ENCODE measurements around the gene AACS. TPM values are rescaled to one million over a fixed set of nuclear protein-coding genes. Genes with fewer than 3 reads are reported as not detected.
A peak's percentile ranks its signal among the peaks of the same experiment; 100 is the strongest.

Gene AACS
- polyA plus RNA-seq, 3 donors, result 4.7 to 7.9 (median 5.1) TPM

DNA sequence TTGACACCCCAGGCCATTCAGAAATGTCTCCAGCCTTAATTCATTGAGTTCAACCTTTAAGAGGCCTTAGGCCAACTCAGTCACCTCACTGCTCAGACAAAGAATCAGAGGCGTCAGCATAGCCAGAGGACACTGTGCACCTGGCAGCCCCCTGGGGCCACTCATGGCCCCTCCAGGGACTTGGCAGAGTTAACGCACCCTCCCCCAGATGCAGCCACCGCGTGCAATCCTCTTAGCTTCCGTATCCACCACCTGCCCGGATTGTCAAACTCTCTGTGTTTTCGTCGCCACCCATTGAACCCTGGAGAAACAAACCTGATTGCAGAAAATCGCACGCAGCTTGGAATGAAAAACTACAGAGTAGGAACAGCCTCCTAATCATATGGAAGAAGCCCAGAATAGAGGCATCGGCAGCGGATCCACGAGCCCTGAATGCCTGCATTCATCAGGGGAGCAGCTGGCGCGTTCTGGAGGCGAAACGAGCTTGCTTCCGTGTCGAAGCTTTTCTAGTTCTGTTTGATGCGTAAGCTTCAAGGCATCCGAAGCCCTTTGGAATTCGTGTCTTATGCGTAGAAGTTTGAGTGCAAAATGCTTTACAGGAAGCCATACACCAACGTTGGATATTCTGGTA is 49.4 kb upstream of the AACS start:
- no peak for DNase-seq
- intact Hi-C loops (cut with micrococcal nuclease), result no loop called here
- H3K9ac ChIP-seq (ENCODE audit: insufficient read depth, low read length, poor library complexity, severe bottlenecking), result no peak overlapping the region
- H3K27ac ChIP-seq (ENCODE audit: low read depth in 1 of 2, low read length in 2 of 2), result no peak overlapping the region
- Mint-ChIP-seq H3K4me1 (peaks cover 5% of the 10 kb centered on the region), H3K4me3 (no peak overlapping the region), H3K9me3 (peaks cover 0 to 2% (median 0%) of the 10 kb centered on the region in 7 donors), H3K27me3 (ENCODE audit: low read depth in 3 of 3) (no peaks in the 10 kb centered on the region), H3K36me3 (peaks cover 55 to 72% of the 10 kb centered on the region in 2 donors), H3K27ac (peak overlapping the region in 3 of 7 donors; percentile 29 to 76 (median 59))
- TF ChIP-seq, protein P1, sequence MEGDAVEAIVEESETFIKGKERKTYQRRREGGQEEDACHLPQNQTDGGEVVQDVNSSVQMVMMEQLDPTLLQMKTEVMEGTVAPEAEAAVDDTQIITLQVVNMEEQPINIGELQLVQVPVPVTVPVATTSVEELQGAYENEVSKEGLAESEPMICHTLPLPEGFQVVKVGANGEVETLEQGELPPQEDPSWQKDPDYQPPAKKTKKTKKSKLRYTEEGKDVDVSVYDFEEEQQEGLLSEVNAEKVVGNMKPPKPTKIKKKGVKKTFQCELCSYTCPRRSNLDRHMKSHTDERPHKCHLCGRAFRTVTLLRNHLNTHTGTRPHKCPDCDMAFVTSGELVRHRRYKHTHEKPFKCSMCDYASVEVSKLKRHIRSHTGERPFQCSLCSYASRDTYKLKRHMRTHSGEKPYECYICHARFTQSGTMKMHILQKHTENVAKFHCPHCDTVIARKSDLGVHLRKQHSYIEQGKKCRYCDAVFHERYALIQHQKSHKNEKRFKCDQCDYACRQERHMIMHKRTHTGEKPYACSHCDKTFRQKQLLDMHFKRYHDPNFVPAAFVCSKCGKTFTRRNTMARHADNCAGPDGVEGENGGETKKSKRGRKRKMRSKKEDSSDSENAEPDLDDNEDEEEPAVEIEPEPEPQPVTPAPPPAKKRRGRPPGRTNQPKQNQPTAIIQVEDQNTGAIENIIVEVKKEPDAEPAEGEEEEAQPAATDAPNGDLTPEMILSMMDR (IDR thresholded peaks at IDR 0.05), result no peak
- peaks cover 15% of the 10 kb centered on the region for H4K20me1 ChIP-seq (ENCODE audit: insufficient read depth, low read length)
- no peak overlapping the region for H2AFZ ChIP-seq (ENCODE audit: insufficient read depth, low read depth, low read length, poor library complexity, severe bottlenecking)
- no peak overlapping the region for H3K4me2 ChIP-seq (replicated peaks; ENCODE audit: extremely low read depth, low read length, poor library complexity, severe bottlenecking)
- no peaks in the 10 kb centered on the region for H3K27me3 ChIP-seq (ENCODE audit: control insufficient read depth in 2 of 2, insufficient read depth in 2 of 2, low read length in 2 of 2)
- H3K9me3 ChIP-seq (replicated peaks in 1 of 2; ENCODE audit: control insufficient read depth in 1 of 2, insufficient read depth in 1 of 2, low read length in 2 of 2), result no peaks in the 10 kb centered on the region
- peaks cover 22% of the 10 kb centered on the region for H3K79me2 ChIP-seq (ENCODE audit: insufficient read depth, low read length)
- H3K4me1 ChIP-seq (ENCODE audit: control insufficient read depth in 1 of 2, insufficient read depth in 2 of 2, low read length in 2 of 2), result no peaks in the 10 kb centered on the region
- 93% methylated on average over 22 of the region's 24 CpGs for WGBS (ENCODE audit: insufficient coverage)
- no peak overlapping the region for H3K4me3 ChIP-seq (replicated peaks in 1 of 3; ENCODE audit: low read depth in 2 of 3, low read length in 3 of 3)
- H3K36me3 ChIP-seq (replicated peaks in 1 of 2; ENCODE audit: control insufficient read depth in 1 of 2, insufficient read depth in 2 of 2, low read length in 2 of 2), result peaks cover 54 to 72% of the 10 kb centered on the region in 2 donors

DNA sequence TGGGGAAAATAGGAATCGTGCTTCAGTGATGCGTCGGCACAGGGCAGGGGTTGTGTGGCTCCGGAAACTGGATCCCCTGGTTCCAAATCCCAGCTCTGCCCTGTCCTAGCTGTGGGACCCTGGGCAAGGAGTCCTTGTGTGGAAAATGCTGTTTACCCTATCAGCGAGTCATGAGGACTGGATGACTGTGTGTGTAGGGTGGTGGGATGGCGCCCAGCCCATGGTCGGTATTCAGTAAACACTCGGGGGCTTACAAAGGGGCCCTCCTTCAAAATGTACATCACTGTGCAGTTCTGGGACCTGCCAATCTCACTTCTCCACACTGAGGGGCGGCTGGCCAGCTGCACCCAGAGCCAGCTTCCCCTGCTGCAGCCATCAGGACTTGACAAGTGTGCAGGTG is 47.4 kb upstream of the AACS start:
- H3K27me3 ChIP-seq (ENCODE audit: control insufficient read depth in 2 of 2, insufficient read depth in 2 of 2, low read length in 2 of 2), result no peaks in the 10 kb centered on the region
- Mint-ChIP-seq H3K9me3 (peaks cover 0 to 8% (median 2%) of the 10 kb centered on the region in 7 donors), H3K4me1 (peaks cover 8% of the 10 kb centered on the region), H3K27me3 (ENCODE audit: low read depth in 3 of 3) (no peaks in the 10 kb centered on the region), H3K4me3 (no peak overlapping the region), H3K27ac (peak overlapping the region in 1 of 7 donors; percentile 45), H3K36me3 (peaks cover 55 to 75% of the 10 kb centered on the region in 2 donors)
- peaks cover 0 to 5% of the 10 kb centered on the region in 2 donors for H3K9me3 ChIP-seq (replicated peaks in 1 of 2; ENCODE audit: control insufficient read depth in 1 of 2, insufficient read depth in 1 of 2, low read length in 2 of 2)
- peaks cover 6% of the 10 kb centered on the region for H3K79me2 ChIP-seq (ENCODE audit: insufficient read depth, low read length)
- 99% methylated on average over 8 of the region's 9 CpGs for WGBS (ENCODE audit: insufficient coverage)
- H4K20me1 ChIP-seq (ENCODE audit: insufficient read depth, low read length), result no peaks in the 10 kb centered on the region
- H3K36me3 ChIP-seq (replicated peaks in 1 of 2; ENCODE audit: control insufficient read depth in 1 of 2, insufficient read depth in 2 of 2, low read length in 2 of 2), result peaks cover 44 to 62% of the 10 kb centered on the region in 2 donors
- TF ChIP-seq, protein P1 (IDR thresholded peaks at IDR 0.05), result no peak
- no peaks in the 10 kb centered on the region for H3K4me1 ChIP-seq (ENCODE audit: control insufficient read depth in 1 of 2, insufficient read depth in 2 of 2, low read length in 2 of 2)
- intact Hi-C loops (cut with micrococcal nuclease), result no loop called here
- no peak overlapping the region for H3K9ac ChIP-seq (ENCODE audit: insufficient read depth, low read length, poor library complexity, severe bottlenecking)
- no peak overlapping the region for H3K27ac ChIP-seq (ENCODE audit: low read depth in 1 of 2, low read length in 2 of 2)
- no peak for DNase-seq
- no peak overlapping the region for H2AFZ ChIP-seq (ENCODE audit: insufficient read depth, low read depth, low read length, poor library complexity, severe bottlenecking)
- no peak overlapping the region for H3K4me2 ChIP-seq (replicated peaks; ENCODE audit: extremely low read depth, low read length, poor library complexity, severe bottlenecking)
- no peak overlapping the region for H3K4me3 ChIP-seq (replicated peaks in 1 of 3; ENCODE audit: low read depth in 2 of 3, low read length in 3 of 3)
